BLaER1 treated with 17β-estradiol and CSF1 and Interleukin-3, amounts not matched to agents 10 nM and 100 nM (cell line): ENCODE measurements around the gene TENM4.
"Not testable (repeated sequence)": the region's sequence is repeated elsewhere in the genome, so short reads cannot be mapped to it uniquely, and the experiment has no call there.

Experiments
- H3K27ac ChIP-seq, 11 experiments: shearing (Covaris generic); formaldehyde crosslinking; 2 replicates each; pipeline ENCODE4 v1.8.1; 2022
- H3K27me3 ChIP-seq, 11 experiments: shearing (Covaris generic); formaldehyde crosslinking; 2 replicates each; pipeline ENCODE4 v1.8.1; 2022
- H3K36me3 ChIP-seq, 11 experiments: shearing (Covaris generic); formaldehyde crosslinking; 2 replicates each; pipeline ENCODE4 v1.8.1; 2022
- H3K4me1 ChIP-seq, 10 experiments: shearing (Covaris generic); formaldehyde crosslinking; 2 replicates each; pipeline ENCODE4 v1.8.1; 2022
- H3K4me2 ChIP-seq, 11 experiments: shearing (Covaris generic); formaldehyde crosslinking; 2 replicates each; pipeline ENCODE4 v1.8.1; 2022
- H3K4me3 ChIP-seq, 10 experiments: shearing (Covaris generic); formaldehyde crosslinking; 2 replicates each; pipeline ENCODE4 v1.8.1; 2022
- H3K9ac ChIP-seq, 11 experiments: shearing (Covaris generic); formaldehyde crosslinking; 2 replicates each; pipeline ENCODE4 v1.8.1; 2022
- H3K9me3 ChIP-seq, 11 experiments: shearing (Covaris generic); formaldehyde crosslinking; replicated peaks in 1 of 11; 2 replicates each; pipeline ENCODE4 v1.8.1; 2022
- H4K20me1 ChIP-seq, 11 experiments: shearing (Covaris generic); formaldehyde crosslinking; 2 replicates each; pipeline ENCODE4 v1.8.1; 2022
- Cebpa-rat ChIP-seq, 11 experiments: shearing (Covaris generic); IDR thresholded peaks; 2 replicates each; pipeline ENCODE4 v1.8.1; 2022

The TENM4 gene

DNA sequence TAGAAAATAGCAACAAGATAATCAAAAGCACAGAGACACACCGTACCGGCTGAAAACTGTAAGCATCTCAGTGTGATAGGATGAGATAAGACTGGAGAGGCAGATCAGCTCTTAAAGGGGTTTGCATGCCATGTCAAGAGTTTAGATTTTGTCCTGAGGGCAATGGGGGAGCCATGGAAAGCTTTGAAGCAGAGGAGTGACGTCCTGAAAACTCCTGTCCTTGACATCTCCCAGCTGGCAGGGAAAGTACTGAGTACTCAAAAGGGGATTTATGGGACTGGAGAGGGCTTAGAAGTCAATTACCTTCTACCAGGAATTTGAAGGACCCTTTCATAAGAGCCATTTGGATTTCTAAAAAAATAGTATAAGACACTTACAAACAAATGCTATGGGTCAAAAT, 445.7 kb downstream of the TENM4 start:
- H3K9me3 ChIP-seq: peaks cover 19 to 28% (median 23%) of the 10 kb centered on the region in 11 experiments
- H4K20me1 ChIP-seq: no peaks in the 10 kb centered on the region
- peaks cover 0 to 10% (median 0%) of the 10 kb centered on the region in 11 experiments; a peak in 3 of 22 replicates for H3K36me3 ChIP-seq
- H3K4me3 ChIP-seq: no peak overlapping the region
- H3K9ac ChIP-seq: no peak overlapping the region
- H3K27ac ChIP-seq: no peak overlapping the region
- H3K4me2 ChIP-seq: no peak overlapping the region
- no peak for TF ChIP-seq Cebpa-rat (IDR thresholded peaks at IDR 0.05)
- no peaks in the 10 kb centered on the region for H3K27me3 ChIP-seq
- no peaks in the 10 kb centered on the region for H3K4me1 ChIP-seq

DNA sequence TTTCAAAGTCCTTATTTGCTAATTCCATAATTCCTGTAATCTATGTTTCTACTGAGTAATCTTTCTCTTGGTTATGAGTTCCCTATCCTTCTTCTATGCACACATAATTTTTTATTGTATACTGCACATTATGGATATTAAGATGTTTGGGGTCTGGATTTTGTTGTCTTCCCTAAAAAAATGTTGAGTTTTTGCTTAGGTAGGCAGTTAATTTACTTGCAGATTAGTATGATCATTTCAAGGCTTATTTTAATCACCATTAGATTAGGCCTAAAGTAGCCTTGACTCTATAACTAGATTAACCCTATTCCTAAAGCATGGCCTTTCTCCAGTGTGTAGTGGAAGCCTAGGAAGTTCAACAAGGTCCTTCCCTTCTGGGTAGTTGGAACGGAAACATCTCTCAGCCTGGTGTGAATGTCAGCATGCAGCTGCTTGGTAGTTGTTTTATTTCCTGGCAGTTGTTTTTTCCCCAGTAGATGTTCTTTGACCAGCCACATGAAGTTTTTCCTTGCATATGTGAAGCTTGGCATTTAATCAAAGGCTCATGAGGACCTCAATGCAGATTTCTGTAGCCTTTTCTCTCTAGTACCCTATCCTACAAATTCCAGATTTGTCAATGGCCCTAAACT, 446.9 kb downstream of the TENM4 start:
- H3K9me3 ChIP-seq: peaks cover 6 to 16% (median 11%) of the 10 kb centered on the region in 11 experiments
- no peaks in the 10 kb centered on the region for H3K4me1 ChIP-seq
- H4K20me1 ChIP-seq: no peaks in the 10 kb centered on the region
- no peak overlapping the region for H3K4me3 ChIP-seq
- no peak overlapping the region for H3K27ac ChIP-seq
- H3K27me3 ChIP-seq: no peaks in the 10 kb centered on the region
- no peak overlapping the region for H3K4me2 ChIP-seq
- no peak for TF ChIP-seq Cebpa-rat (IDR thresholded peaks at IDR 0.05)
- peaks cover 0 to 7% (median 0%) of the 10 kb centered on the region in 11 experiments; a peak in 3 of 22 replicates for H3K36me3 ChIP-seq
- no peak overlapping the region for H3K9ac ChIP-seq

DNA sequence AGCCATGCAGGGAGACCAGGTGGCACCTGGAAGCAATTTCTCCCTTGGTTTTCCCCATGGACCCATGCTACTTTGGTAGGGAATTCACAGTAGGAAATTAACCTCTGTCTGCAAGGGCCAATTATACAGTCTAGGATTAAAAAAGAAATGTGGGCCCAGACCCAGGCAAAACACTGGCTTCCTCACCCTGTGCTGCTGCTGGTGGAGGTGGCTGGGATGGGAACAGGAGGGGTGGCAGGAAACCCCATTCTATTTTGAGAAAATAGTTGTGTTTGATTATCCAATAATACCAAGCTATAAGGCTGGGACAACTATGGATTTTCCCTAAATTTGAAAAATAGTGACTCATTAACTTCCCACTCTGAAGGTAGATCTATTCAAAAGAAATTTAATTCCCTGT, 449.1 kb downstream of the TENM4 start:
- Histone ChIP-seq H3K4me3 (no peak overlapping the region), H3K4me2 (no peak overlapping the region), H3K4me1 (no peaks in the 10 kb centered on the region), H3K9me3 (no peaks in the 10 kb centered on the region), H3K9ac (no peak overlapping the region), H3K27ac (no peak overlapping the region), H3K36me3 (no peaks in the 10 kb centered on the region), H3K27me3 (no peaks in the 10 kb centered on the region), H4K20me1 (no peaks in the 10 kb centered on the region)
- no peak for TF ChIP-seq Cebpa-rat (IDR thresholded peaks at IDR 0.05)

DNA sequence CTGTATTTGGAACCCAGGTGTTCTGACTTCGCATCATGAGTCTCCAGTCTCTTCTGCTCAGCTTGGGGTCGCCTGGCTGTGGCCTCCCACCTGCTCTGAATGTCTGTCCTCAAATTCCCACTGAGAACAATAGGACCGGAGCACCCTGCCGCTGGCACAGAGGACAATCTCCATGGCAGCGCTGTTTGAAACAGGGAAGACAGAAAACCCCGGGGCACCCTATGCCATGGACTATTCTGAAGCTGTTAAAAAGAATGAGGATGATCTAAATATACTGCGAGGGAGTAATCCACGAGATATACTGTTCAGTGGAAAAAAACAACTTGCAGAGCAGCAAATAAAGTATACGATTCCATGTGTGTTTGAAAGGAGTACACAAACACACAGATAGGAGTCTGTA, 450.6 kb downstream of the TENM4 start:
- TF ChIP-seq Cebpa-rat (IDR thresholded peaks at IDR 0.05): no peak
- no peaks in the 10 kb centered on the region for H3K4me1 ChIP-seq
- no peak overlapping the region for H3K27ac ChIP-seq
- no peaks in the 10 kb centered on the region for H4K20me1 ChIP-seq
- H3K9me3 ChIP-seq: no peaks in the 10 kb centered on the region
- H3K4me2 ChIP-seq: no peak overlapping the region
- no peak overlapping the region for H3K9ac ChIP-seq
- H3K36me3 ChIP-seq: no peaks in the 10 kb centered on the region
- no peaks in the 10 kb centered on the region for H3K27me3 ChIP-seq
- H3K4me3 ChIP-seq: no peak overlapping the region

DNA sequence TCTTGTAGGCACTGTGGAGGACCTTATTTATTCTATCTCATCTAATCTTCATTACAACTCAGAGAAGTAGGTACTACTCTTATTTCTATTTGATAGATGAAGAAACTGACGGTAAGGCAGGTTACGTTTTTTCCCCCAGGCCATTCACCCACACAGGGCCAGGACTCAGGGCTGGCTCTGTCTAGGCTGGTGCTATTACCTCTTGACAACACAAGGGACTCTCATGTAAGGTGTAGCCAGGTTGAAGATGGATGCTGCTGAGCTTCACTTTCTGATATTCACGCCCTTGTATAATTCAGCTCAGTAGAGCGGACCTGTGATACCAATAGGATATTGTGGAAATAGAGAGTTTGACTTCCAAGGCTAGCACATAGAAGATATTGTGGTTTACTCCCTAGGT, 453.1 kb downstream of the TENM4 start:
- Histone ChIP-seq H3K9me3 (no peaks in the 10 kb centered on the region), H3K4me1 (no peaks in the 10 kb centered on the region), H3K36me3 (no peaks in the 10 kb centered on the region), H4K20me1 (no peaks in the 10 kb centered on the region), H3K9ac (no peak overlapping the region), H3K27ac (no peak overlapping the region), H3K4me2 (no peak overlapping the region), H3K27me3 (no peaks in the 10 kb centered on the region), H3K4me3 (no peak overlapping the region)
- no peak for TF ChIP-seq Cebpa-rat (IDR thresholded peaks at IDR 0.05)

DNA sequence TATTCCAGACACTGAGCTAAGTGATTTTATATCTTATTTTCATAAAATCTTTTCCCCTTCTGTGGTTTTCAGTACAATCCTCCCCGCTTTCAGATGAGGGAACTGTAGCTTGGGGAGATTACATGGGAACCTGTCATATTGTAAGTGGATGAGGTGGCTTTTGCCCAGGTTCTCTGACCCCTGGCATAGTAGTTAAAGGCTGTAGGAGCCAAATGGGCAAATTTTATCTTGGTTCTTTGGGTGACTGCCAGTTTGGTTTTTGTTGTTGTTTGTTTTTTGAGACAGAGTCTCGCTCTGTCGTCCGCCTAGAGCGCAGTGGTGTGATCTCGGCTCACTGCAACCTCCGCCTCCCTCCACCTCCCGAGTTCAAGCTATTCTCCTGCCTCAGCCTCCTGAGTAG, 454.5 kb downstream of the TENM4 start:
- Histone ChIP-seq H3K4me3 (no peak overlapping the region), H3K9me3 (no peaks in the 10 kb centered on the region), H3K27ac (no peak overlapping the region), H3K36me3 (no peaks in the 10 kb centered on the region), H3K9ac (no peak overlapping the region), H4K20me1 (no peaks in the 10 kb centered on the region), H3K4me1 (no peaks in the 10 kb centered on the region), H3K27me3 (no peaks in the 10 kb centered on the region), H3K4me2 (no peak overlapping the region)
- TF ChIP-seq Cebpa-rat (IDR thresholded peaks at IDR 0.05): no peak

DNA sequence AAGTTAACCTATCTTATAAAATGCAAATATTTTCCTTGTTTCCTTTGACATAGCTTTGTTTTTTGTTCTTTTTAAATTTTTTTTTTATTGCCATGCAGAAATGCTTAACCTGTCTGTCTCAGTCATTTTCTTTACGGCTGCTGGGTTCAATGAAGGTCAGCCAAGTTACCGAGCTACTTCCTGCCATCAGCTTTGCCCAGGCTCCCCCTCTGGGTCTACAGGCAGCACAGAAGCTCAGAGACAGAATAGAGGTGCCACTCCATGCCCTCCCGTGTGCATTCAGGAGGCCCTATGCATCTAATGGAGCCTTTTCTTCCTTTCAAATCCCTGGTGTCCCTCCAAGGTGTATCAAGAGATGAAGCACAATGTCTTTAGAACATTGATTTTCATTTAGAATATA, 455.2 kb downstream of the TENM4 start:
- H3K36me3 ChIP-seq: no peaks in the 10 kb centered on the region
- H3K27ac ChIP-seq: no peak overlapping the region
- no peaks in the 10 kb centered on the region for H4K20me1 ChIP-seq
- no peak for TF ChIP-seq Cebpa-rat (IDR thresholded peaks at IDR 0.05)
- H3K9ac ChIP-seq: no peak overlapping the region
- H3K4me1 ChIP-seq: no peaks in the 10 kb centered on the region
- no peak overlapping the region for H3K4me2 ChIP-seq
- no peaks in the 10 kb centered on the region for H3K9me3 ChIP-seq
- H3K4me3 ChIP-seq: no peak overlapping the region
- no peaks in the 10 kb centered on the region for H3K27me3 ChIP-seq

DNA sequence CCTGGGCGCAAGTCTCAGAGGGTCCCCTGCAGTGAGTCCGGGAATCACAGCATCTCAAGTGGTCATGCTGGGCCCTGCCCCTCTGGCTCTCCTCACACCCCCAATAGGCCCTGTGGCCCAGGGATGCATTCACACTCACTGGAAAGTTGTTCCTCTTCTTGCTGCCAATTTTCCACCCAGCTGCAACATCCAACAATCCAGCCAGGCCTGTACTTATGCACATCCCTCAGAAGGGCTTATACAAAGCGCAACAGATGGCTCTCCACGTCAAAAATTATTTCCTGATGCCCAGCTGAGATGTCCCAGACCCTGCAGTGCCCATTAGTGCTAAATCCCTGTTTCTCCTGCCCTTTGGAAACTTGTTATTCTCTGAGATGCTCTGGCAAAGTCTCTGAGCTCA, 458.4 kb downstream of the TENM4 start:
- H3K4me3 ChIP-seq: no peak overlapping the region
- H3K27me3 ChIP-seq: no peaks in the 10 kb centered on the region
- H3K9ac ChIP-seq: no peak overlapping the region
- H4K20me1 ChIP-seq: peaks cover 0 to 5% (median 0%) of the 10 kb centered on the region in 11 experiments; a peak in 1 of 22 replicates
- H3K4me1 ChIP-seq: no peaks in the 10 kb centered on the region
- no peak overlapping the region for H3K27ac ChIP-seq
- no peak overlapping the region for H3K4me2 ChIP-seq
- no peak for TF ChIP-seq Cebpa-rat (IDR thresholded peaks at IDR 0.05)
- H3K9me3 ChIP-seq: peaks cover 0 to 8% (median 0%) of the 10 kb centered on the region in 11 experiments; a peak in 2 of 22 replicates
- H3K36me3 ChIP-seq: no peaks in the 10 kb centered on the region

DNA sequence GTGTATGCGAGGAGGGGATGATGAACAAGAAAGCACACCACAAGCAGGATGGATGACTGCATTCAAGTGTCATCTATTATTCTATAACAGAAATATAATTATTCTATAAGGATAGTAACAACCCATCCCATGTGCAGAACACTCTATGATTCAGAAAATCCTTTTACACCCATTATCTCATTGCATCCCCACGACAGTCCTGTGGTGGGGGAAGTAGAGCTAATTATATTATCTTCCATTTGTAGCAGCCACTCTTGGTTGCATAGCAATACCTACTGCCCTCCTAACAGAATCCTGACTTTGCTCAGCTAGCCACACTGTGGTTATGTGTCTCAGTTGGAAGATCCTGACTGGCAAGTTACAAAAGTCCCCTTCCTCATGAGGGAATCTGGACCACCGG, 459.7 kb downstream of the TENM4 start:
- Histone ChIP-seq H3K4me1 (no peaks in the 10 kb centered on the region), H3K27ac (no peak overlapping the region)

DNA sequence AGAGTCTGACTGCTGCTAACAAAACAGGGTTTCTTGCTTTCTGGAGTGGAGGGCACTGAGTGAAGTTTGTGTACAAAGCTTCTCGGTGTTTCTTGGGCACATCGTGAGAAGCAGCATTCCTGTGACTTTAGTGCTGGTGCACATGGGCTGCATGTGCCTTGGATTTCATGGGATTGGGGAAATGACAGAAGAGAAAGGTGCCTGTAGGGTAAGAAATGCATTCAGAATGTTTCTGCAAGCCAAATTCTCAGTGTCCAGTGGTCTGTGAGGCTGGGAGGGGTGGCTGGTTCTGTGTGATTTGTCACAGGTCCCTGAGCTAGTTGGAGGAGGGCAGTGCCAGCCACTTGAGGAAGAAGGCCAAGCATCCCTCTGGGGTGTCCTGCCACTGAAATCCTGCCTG, 462.0 kb downstream of the TENM4 start:
- Histone ChIP-seq H3K27me3 (no peaks in the 10 kb centered on the region), H4K20me1 (peaks cover 0 to 5% (median 0%) of the 10 kb centered on the region in 11 experiments; a peak in 1 of 22 replicates), H3K4me2 (no peak overlapping the region), H3K4me1 (no peaks in the 10 kb centered on the region), H3K4me3 (no peak overlapping the region), H3K27ac (no peak overlapping the region), H3K9ac (no peak overlapping the region), H3K9me3 (peaks cover 0 to 8% (median 0%) of the 10 kb centered on the region in 11 experiments; a peak in 2 of 22 replicates), H3K36me3 (no peaks in the 10 kb centered on the region)
- no peak for TF ChIP-seq Cebpa-rat (IDR thresholded peaks at IDR 0.05)

More for the DNA sequence above, 459.7 kb downstream of the TENM4 start:
- TF ChIP-seq Cebpa-rat (IDR thresholded peaks at IDR 0.05): no peak
- Histone ChIP-seq H3K4me2 (no peak overlapping the region), H3K9ac (no peak overlapping the region), H4K20me1 (peaks cover 0 to 5% (median 0%) of the 10 kb centered on the region in 11 experiments; a peak in 1 of 22 replicates), H3K27me3 (no peaks in the 10 kb centered on the region), H3K4me3 (no peak overlapping the region), H3K9me3 (peaks cover 0 to 8% (median 0%) of the 10 kb centered on the region in 11 experiments; a peak in 2 of 22 replicates), H3K36me3 (no peaks in the 10 kb centered on the region)

DNA sequence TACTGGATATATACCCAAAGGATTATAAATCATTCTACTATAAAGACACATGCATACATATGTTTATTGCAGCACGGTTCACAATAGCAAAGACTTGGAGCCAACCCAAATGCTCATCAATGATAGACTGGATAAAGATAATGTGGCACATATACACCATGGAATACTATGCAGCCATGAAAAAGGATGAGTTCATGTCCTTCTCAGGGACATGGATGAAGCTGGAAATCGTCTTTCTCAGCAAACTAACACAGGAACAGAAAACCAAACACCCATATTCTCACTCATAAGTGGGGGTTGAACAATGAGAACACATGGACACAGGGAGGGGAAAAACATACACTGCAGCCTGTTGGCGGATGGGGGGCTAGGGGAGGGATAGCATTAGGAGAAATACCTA, 463.0 kb downstream of the TENM4 start:
- H4K20me1 ChIP-seq, H3K4me2 ChIP-seq: not testable (repeated sequence)

More for the DNA sequence above, 463.0 kb downstream of the TENM4 start:
- not testable (repeated sequence) for H3K27me3 ChIP-seq, H3K4me1 ChIP-seq, H3K27ac ChIP-seq, H3K9ac ChIP-seq, H3K4me3 ChIP-seq, H3K9me3 ChIP-seq, H3K36me3 ChIP-seq
